Central memory CD4-positive, alpha-beta T cell (primary cell): ENCODE data around the gene PCSK5.

Experiments used
- DNase-seq: peaks from one replicate; pipeline ENCODE4 v3.0.0; 2022

Gene PCSK5

GRCh38 chr9:76153902-76154629 lies 263.6 kb downstream of the PCSK5 start:
- no peak for DNase-seq

GRCh38 chr9:76155361-76155760 lies 264.9 kb downstream of the PCSK5 start:
- DNase-seq = no peak

- no peak for DNase-seq
These were observed 268.2 kb downstream of the PCSK5 start for GRCh38 chr9:76158713-76159112.

- DNase-seq = no peak
These were observed 268.9 kb downstream of the PCSK5 start for GRCh38 chr9:76159293-76159926.

GRCh38 chr9:76161106-76161505 lies 270.6 kb downstream of the PCSK5 start:
- DNase-seq = no peak

- DNase-seq = no peak
These were observed 271.1 kb downstream of the PCSK5 start for GRCh38 chr9:76161541-76161940.

- DNase-seq = no peak
These were observed 271.7 kb downstream of the PCSK5 start for GRCh38 chr9:76162086-76162730.

GRCh38 chr9:76162751-76163500 lies 272.5 kb downstream of the PCSK5 start:
- DNase-seq = no peak

GRCh38 chr9:76166526-76166925 lies 276.1 kb downstream of the PCSK5 start:
- DNase-seq = no peak

GRCh38 chr9:76176171-76176570 lies 285.7 kb downstream of the PCSK5 start:
- DNase-seq = no peak

- no peak for DNase-seq
These were observed 287.5 kb downstream of the PCSK5 start for GRCh38 chr9:76177931-76178330.

- DNase-seq = no peak
These were observed 290.1 kb downstream of the PCSK5 start for GRCh38 chr9:76180541-76180940.

GRCh38 chr9:76181020-76181641 lies 290.7 kb downstream of the PCSK5 start:
- DNase-seq = no peak

- DNase-seq = no peak
These were observed 291.3 kb downstream of the PCSK5 start for GRCh38 chr9:76181781-76182180.

- DNase-seq = no peak
These were observed 295.0 kb downstream of the PCSK5 start for GRCh38 chr9:76185432-76185831.

- no peak for DNase-seq
These were observed 297.8 kb downstream of the PCSK5 start for GRCh38 chr9:76188286-76188685.

- DNase-seq = no peak
These were observed 298.4 kb downstream of the PCSK5 start for GRCh38 chr9:76188905-76189304.

GRCh38 chr9:76191493-76191892 lies 301.0 kb downstream of the PCSK5 start:
- DNase-seq = no peak

- DNase-seq = no peak
These were observed 301.5 kb downstream of the PCSK5 start for GRCh38 chr9:76192013-76192412.

GRCh38 chr9:76194896-76195295 lies 304.4 kb downstream of the PCSK5 start:
- DNase-seq = no peak

GRCh38 chr9:76198336-76198735 lies 307.9 kb downstream of the PCSK5 start:
- DNase-seq = no peak

- no peak for DNase-seq
These were observed 309.8 kb downstream of the PCSK5 start for GRCh38 chr9:76200315-76200714.

GRCh38 chr9:76200745-76201144 lies 310.3 kb downstream of the PCSK5 start:
- DNase-seq = no peak
